SK-N-MC (cell line): ENCODE measurements around the gene ADGRE1.

Experiments used
- EZH2 ChIP-seq: fragments of 200-600 bp; sonication (generic); IDR thresholded peaks from one replicate; pipeline ENCODE4 v1.6.1; 2017; ENCODE audit warnings: antibody characterized with exemption
- FOXP2 ChIP-seq: optimal IDR thresholded peaks from 2 replicates; pipeline ENCODE3; 2011; ENCODE audit warnings: mild to moderate bottlenecking, moderate library complexity; ENCODE audit not compliant: insufficient read depth; ENCODE audit errors: extremely low read length, control extremely low read depth
- POLR2AphosphoS5 ChIP-seq: IDR thresholded peaks from 2 replicates; pipeline ENCODE4 v1.6.1; 2012; ENCODE audit warnings: mild to moderate bottlenecking, low read depth, low read length, borderline replicate concordance

- TF ChIP-seq EZH2 = no peak
- no peak for TF ChIP-seq POLR2AphosphoS5
- TF ChIP-seq FOXP2 = no peak
Observed at GRCh38 chr19:6945733-6946132, 58.4 kb downstream of the ADGRE1 start.
